CD4-positive, alpha-beta T cell (primary cell): ENCODE data around the gene BACE1-AS. TPM values are rescaled to one million over a fixed set of nuclear protein-coding genes. Genes with fewer than 3 reads are reported as not detected.
"Not testable (repeated sequence)": the region's sequence is repeated elsewhere in the genome, so short reads cannot be mapped to it uniquely, and the experiment has no call there.

ENCODE experiments used
- ATAC-seq: fragments of 200-7000 bp; cut with Tn5 transposase; one replicate; pipeline ENCODE4 v1.10.0; 2022; ENCODE audit warnings: mild to moderate bottlenecking; ENCODE audit not compliant: poor library complexity
- CTCF ChIA-PET: fragments of 350-600 bp; sonication (Branson Sonifier 250); formaldehyde crosslinking; loops from one replicate; lab custom pipeline; 2021; ENCODE audit warnings: antibody characterized with exemption, inconsistent platforms; lab: Charles Lee
- POLR2A ChIA-PET: fragments of 350-600 bp; sonication (Branson Sonifier 250); formaldehyde crosslinking; loops from one replicate; lab custom pipeline; 2021; ENCODE audit warnings: antibody characterized with exemption, inconsistent platforms; lab: Charles Lee
- DNase-seq, 14 experiments: peaks; one replicate each; pipeline ENCODE4 v3.0.0-alpha.2; 2013 to 2020; ENCODE audit warnings: mixed read lengths in 2 of 14
- H3K27ac ChIP-seq, 2 donors: one replicate each; pipeline versions ENCODE4 v1.5.1 to v1.7.0; 2013; ENCODE audit warnings: low read length in 2 of 2, low read depth in 1 of 2, mild to moderate bottlenecking in 1 of 2
- H3K27me3 ChIP-seq, 2 experiments: 1 replicate in 1 of 2; 2 replicates in 1 of 2; pipeline versions ENCODE4 v1.6.1 to v1.7.0; 2013; ENCODE audit warnings: low read length in 2 of 2, control low read depth in 1 of 2, mild to moderate bottlenecking in 1 of 2, moderate library complexity in 1 of 2; ENCODE audit not compliant: insufficient read depth in 2 of 2, control insufficient read depth in 1 of 2
- H3K36me3 ChIP-seq: one replicate; pipeline ENCODE4 v1.6.1; 2013; ENCODE audit warnings: low read length, control low read depth; ENCODE audit not compliant: insufficient read depth
- H3K4me1 ChIP-seq: one replicate; pipeline ENCODE4 v1.6.1; 2013; ENCODE audit warnings: low read length, control low read depth; ENCODE audit not compliant: insufficient read depth
- H3K4me3 ChIP-seq: one replicate; pipeline ENCODE4 v1.5.1; 2013; ENCODE audit warnings: mild to moderate bottlenecking, low read length, moderate library complexity
- H3K9me3 ChIP-seq, 2 experiments: 1 replicate in 1 of 2; 2 replicates in 1 of 2; pipeline versions ENCODE4 v1.6.1 to v1.7.0; 2013; ENCODE audit warnings: low read length in 2 of 2, mild to moderate bottlenecking in 2 of 2, control low read depth in 1 of 2, moderate library complexity in 1 of 2; ENCODE audit not compliant: control insufficient read depth in 1 of 2, insufficient read depth in 1 of 2
- H3K27ac Mint-ChIP-seq: one replicate; pipeline ENCODE4 v1.8.0; 2020; ENCODE audit warnings: mixed read lengths
- H3K27me3 Mint-ChIP-seq: one replicate; pipeline ENCODE4 v1.8.0; 2021; ENCODE audit warnings: mixed read lengths
- H3K36me3 Mint-ChIP-seq: one replicate; pipeline ENCODE4 v1.8.0; 2021; ENCODE audit warnings: low read depth, mixed read lengths
- H3K4me1 Mint-ChIP-seq: one replicate; pipeline ENCODE4 v1.8.0; 2021; ENCODE audit warnings: low read depth, mixed read lengths
- H3K4me3 Mint-ChIP-seq: one replicate; pipeline ENCODE4 v1.8.0; 2020; ENCODE audit warnings: mild to moderate bottlenecking, mixed read lengths
- H3K9me3 Mint-ChIP-seq: one replicate; pipeline ENCODE4 v1.8.0; 2020; ENCODE audit warnings: mixed read lengths
- CTCF ChIP-seq: fragments of 200-600 bp; IDR thresholded peaks from one replicate; pipeline ENCODE4 v1.8.0; 2022; ENCODE audit warnings: antibody characterized with exemption, mild to moderate bottlenecking
- intact Hi-C, 2 experiments: fragments of 100-400 bp; cut with DNase I in 1 of 2; cut with micrococcal nuclease in 1 of 2; formaldehyde crosslinking; loops; one replicate each; pipeline versions ENCODE4 v1.15.1 to v1.9.0; 2023 to 2025; cut with DNase I, micrococcal nuclease
- total RNA-seq, 174 experiments: library from RNA in 2 of 174; stranded (reverse) in 2 of 174; gene quantifications; one replicate each; pipeline ENCODE4 v1.2.3 and lab custom pipeline; 2021 to 2026

The BACE1-AS gene
- total RNA-seq, 2 experiments from 2014 or later, result 0.99 to 1.2 TPM

DNA sequence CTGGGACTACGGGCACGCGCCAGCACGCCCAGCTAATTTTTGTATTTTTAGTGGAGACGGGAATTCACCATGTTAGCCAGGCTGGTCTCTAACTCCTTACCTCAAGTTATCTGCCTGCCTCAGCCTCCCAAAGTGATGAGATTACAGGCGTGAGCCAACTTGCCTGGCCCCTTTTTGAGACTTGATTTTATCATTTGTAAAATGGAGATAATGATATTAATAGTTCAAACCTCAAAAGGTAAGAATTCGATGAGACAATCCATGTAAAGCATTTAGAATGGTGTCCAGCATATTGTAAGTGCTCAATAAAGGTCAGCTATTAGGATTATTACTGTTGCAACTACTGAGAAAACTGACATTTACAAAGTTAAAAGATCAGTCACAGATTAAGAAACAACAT, 27.6 kb downstream of the BACE1-AS start:
- Mint-ChIP-seq H3K4me1 (peaks cover 7% of the 10 kb centered on the region), H3K27me3 (peaks cover 34% of the 10 kb centered on the region), H3K9me3 (no peaks in the 10 kb centered on the region), H3K36me3 (no peaks in the 10 kb centered on the region), H3K4me3 (no peak overlapping the region), H3K27ac (no peak overlapping the region)
- intact Hi-C loops, result no loop called here
- peaks cover 0 to 3% of the 10 kb centered on the region in 2 experiments for H3K9me3 ChIP-seq
- DNase-seq (no peak), ATAC-seq (no peak)
- H3K4me1 ChIP-seq, result peaks cover 18% of the 10 kb centered on the region
- CTCF ChIA-PET, result no interaction called here
- POLR2A ChIA-PET, result interaction anchor here (1.8 kb wide), 1 partner anchor 9 kb away, joined by 6 read pairs; the partner anchor contains the start of gene CEP164
- H3K36me3 ChIP-seq, result no peaks in the 10 kb centered on the region
- no peak for TF ChIP-seq CTCF
- no peak overlapping the region for H3K4me3 ChIP-seq
- no peak overlapping the region for H3K27ac ChIP-seq
- peaks cover 20 to 30% of the 10 kb centered on the region in 2 experiments for H3K27me3 ChIP-seq

- ChIA-PET POLR2A (interaction anchor here (0.9 to 1.8 kb wide), 2 partner anchors 8 to 418 kb away, joined by 3 to 6 read pairs; partner anchors contain the start of gene CEP164), CTCF (no interaction called here)
- no peak for TF ChIP-seq CTCF
- Mint-ChIP-seq H3K27me3 (peaks cover 28% of the 10 kb centered on the region), H3K27ac (no peak overlapping the region), H3K4me3 (no peak overlapping the region), H3K9me3 (no peaks in the 10 kb centered on the region), H3K4me1 (peaks cover 7% of the 10 kb centered on the region), H3K36me3 (no peaks in the 10 kb centered on the region)
- ATAC-seq (no peak), DNase-seq (no peak)
- H3K27ac ChIP-seq, result no peak overlapping the region
- H3K27me3 ChIP-seq, result peaks cover 17 to 29% of the 10 kb centered on the region in 2 experiments
- peaks cover 18% of the 10 kb centered on the region for H3K4me1 ChIP-seq
- intact Hi-C loops, result no loop called here
- H3K4me3 ChIP-seq, result no peak overlapping the region
- peaks cover 0 to 3% of the 10 kb centered on the region in 2 experiments for H3K9me3 ChIP-seq
- H3K36me3 ChIP-seq, result no peaks in the 10 kb centered on the region
Observed at GRCh38 chr11:117319214-117319840, 28.2 kb downstream of the BACE1-AS start.

GRCh38 chr11:117327255-117327566, 36.1 kb downstream of the BACE1-AS start:
- CTCF ChIA-PET, result interaction anchor here (0.6 kb wide), 1 partner anchor 181 kb away, joined by 3 read pairs; no protein-coding TSS in a partner anchor
- not testable (repeated sequence) for H3K36me3 Mint-ChIP-seq, H3K9me3 ChIP-seq, H3K9me3 Mint-ChIP-seq, H3K4me1 Mint-ChIP-seq, H3K27me3 Mint-ChIP-seq, DNase-seq, H3K27ac ChIP-seq, ATAC-seq, H3K4me3 Mint-ChIP-seq, H3K36me3 ChIP-seq, H3K27me3 ChIP-seq
- POLR2A ChIA-PET, result interaction anchor here (0.8 to 2.4 kb wide), 8 partner anchors 8 to 183 kb away, joined by 3 to 21 read pairs (median 6); partner anchors contain the start of genes PAFAH1B2, PCSK7, RNF214 and SIDT2
- Histone ChIP-seq H3K4me3 (peak overlapping the region; percentile 92), H3K4me1 (peaks cover 23% of the 10 kb centered on the region)
- H3K27ac Mint-ChIP-seq, result peak overlapping the region; percentile 59
- intact Hi-C loops, result loop anchor here (2.0 to 10.0 kb wide), 5 partner anchors 94 to 555 kb away; partner anchors contain the start of genes PCSK7 (in 2 of the 2), RNF214 (in 2 of the 2), BUD13 (in 1 of the 2) and PAFAH1B2 (in 1 of the 2)
